ENCODE data around the gene FN3K. TPM values are rescaled to one million over a fixed set of nuclear protein-coding genes. Genes with fewer than 3 reads are reported as not detected.

Gene FN3K
- total and polyA plus RNA-seq, 2 of the 8 experiments (the other 6 are each of a cell fraction or from before 2014, with no cell fraction given): 0.88 to 14.2 TPM

- TF ChIP-seq CHD7 (IDR thresholded peaks at IDR 0.05; ENCODE audit: insufficient replicate concordance, low read length) (no peak), TAF7 (optimal IDR thresholded peaks at IDR 0.05; ENCODE audit: borderline replicate concordance, low read depth, low read length) (no peak), JUND (IDR thresholded peaks at IDR 0.05; ENCODE audit: low read length) (no peak), SIRT6 (IDR thresholded peaks at IDR 0.05; ENCODE audit: low read length) (no peak), TCF12 (IDR thresholded peaks at IDR 0.05; ENCODE audit: low read depth, low read length) (no peak), YY1 (IDR thresholded peaks at IDR 0.05; ENCODE audit: low read depth, low read length) (no peak), TAF1 (IDR thresholded peaks at IDR 0.05; ENCODE audit: low read depth, low read length) (no peak), ASH2L (IDR thresholded peaks at IDR 0.05; ENCODE audit: low read length) (peak; percentile 66), GTF2F1 (IDR thresholded peaks at IDR 0.05; ENCODE audit: borderline replicate concordance, low read depth, low read length) (no peak), PHF8 (conservative IDR thresholded peaks at IDR 0.05; ENCODE audit: low read depth, low read length) (peak; percentile 42), SIX5 (IDR thresholded peaks at IDR 0.05; ENCODE audit: low read depth, low read length) (no peak)
Observed at GRCh38 chr17:82751571-82752370, 16.4 kb downstream of the FN3K start, which contains the start of gene TBCD (continued).

Data from H1 (cell line).